Measurements from ENCODE around the gene P3R3URF.

Gene P3R3URF

DNA sequence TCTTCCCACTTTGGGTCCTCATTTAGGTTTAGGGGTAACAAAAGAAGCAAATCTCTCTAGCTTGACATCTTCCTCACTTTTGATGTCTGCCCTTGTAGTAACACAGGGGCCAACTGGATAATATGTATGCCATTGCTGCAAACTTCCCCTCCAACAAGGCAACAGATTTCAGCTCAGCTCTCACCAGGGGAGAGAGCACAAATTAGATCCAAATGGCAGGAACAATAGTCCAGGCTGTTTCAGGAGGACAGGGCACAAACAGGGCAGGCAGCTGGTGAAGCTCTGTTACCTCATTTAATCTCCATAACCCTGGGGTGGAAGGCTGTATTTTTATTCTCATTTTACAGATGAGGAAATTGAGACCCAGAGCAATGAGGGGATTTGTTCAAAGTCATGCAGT lies 39.6 kb downstream of the P3R3URF start:
- no peaks in the 10 kb centered on the region for H3K79me1 ChIP-seq (ENCODE audit: low read depth, low read length)
- H4K91ac ChIP-seq (ENCODE audit: low read depth, low read length, poor library complexity), result no peak overlapping the region
- no peak overlapping the region for H3K14ac ChIP-seq (ENCODE audit: low read length)
- no peaks in the 10 kb centered on the region for H3K9me3 ChIP-seq (replicated peaks in 1 of 2; ENCODE audit: control insufficient read depth in 2 of 2, insufficient read depth in 1 of 2, low read depth in 1 of 2, low read length in 2 of 2)
- H3K27ac ChIP-seq (replicated peaks; ENCODE audit: low read length), result no peak overlapping the region
- H2BK120ac ChIP-seq (ENCODE audit: low read depth, low read length), result no peak overlapping the region
- no peaks in the 10 kb centered on the region for H3K36me3 ChIP-seq (replicated peaks in 1 of 2; ENCODE audit: control insufficient read depth in 2 of 2, insufficient read depth in 2 of 2, low read length in 2 of 2)
- peak overlapping the region; percentile 8 for H2AFZ ChIP-seq (ENCODE audit: low read length)
- no peak overlapping the region for H3K4me2 ChIP-seq (ENCODE audit: insufficient read depth, low read length, poor library complexity, severe bottlenecking)
- H3K4ac ChIP-seq (ENCODE audit: low read length), result no peak overlapping the region
- peak overlapping the region; percentile 56 for H3K18ac ChIP-seq (ENCODE audit: low read length)
- H3K4me1 ChIP-seq (ENCODE audit: control insufficient read depth in 2 of 2, insufficient read depth in 1 of 2, low read depth in 1 of 2, low read length in 2 of 2), result peaks cover 15 to 25% of the 10 kb centered on the region in 2 donors
- H3K23ac ChIP-seq (ENCODE audit: low read depth, low read length, poor library complexity), result no peak overlapping the region
- no peak overlapping the region for H2BK12ac ChIP-seq (ENCODE audit: low read length)
- H2BK5ac ChIP-seq (ENCODE audit: low read length), result no peak overlapping the region
- no peak overlapping the region for H4K8ac ChIP-seq (ENCODE audit: low read depth, low read length)
- no peak overlapping the region for H2BK15ac ChIP-seq (ENCODE audit: low read length)
- DNase-seq (ENCODE audit: low spot score), result no peak
- no peak overlapping the region for H3K9ac ChIP-seq (ENCODE audit: low read depth, low read length, poor library complexity)
- H3K4me3 ChIP-seq (ENCODE audit: low read length in 2 of 2), result no peak overlapping the region
- H2AK5ac ChIP-seq (ENCODE audit: low read depth, low read length), result no peak overlapping the region
- no peaks in the 10 kb centered on the region for H3K27me3 ChIP-seq (ENCODE audit: control insufficient read depth in 3 of 3, insufficient read depth in 3 of 3, low read depth in 1 of 3, low read length in 3 of 3)

DNA sequence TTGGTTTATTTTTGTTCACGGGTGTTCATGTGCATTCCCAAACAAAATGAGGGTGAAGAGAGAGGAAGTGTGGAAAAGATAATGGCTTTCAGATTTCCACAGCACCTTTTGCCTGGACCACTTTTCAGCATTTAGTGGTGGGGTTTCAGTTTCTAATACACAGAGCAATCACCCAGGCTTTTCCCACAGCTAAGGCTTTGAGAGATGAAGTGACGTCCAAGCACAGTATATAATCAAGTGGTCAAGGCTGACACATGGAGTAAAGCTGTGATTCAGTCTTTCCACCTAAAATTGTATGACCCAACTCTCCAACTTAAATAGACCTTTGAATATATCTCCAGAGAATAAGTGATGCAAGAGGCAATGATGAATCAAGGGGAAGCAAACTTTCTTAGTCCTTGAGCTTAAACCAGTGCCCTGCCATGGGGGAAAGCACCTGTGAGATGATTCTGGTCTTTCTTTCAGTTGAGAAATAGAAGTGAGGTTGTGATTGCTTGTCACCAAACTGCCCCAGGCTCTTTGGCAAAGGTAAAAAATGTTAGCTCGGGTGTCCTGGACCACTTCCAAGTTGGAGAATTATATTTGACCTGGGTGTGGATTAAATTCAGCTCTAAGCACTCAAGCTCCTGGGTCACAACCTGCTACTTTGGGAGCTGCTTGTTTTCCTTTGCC lies 41.5 kb downstream of the P3R3URF start:
- no CpG with 5 or more reads among the region's 3 CpGs for WGBS, 2 donors (ENCODE audit: extremely low coverage in 2 of 2, insufficient read length in 2 of 2, insufficient replicate concordance in 1 of 2)
- Histone ChIP-seq H2BK5ac (ENCODE audit: low read length) (no peak overlapping the region), H4K8ac (ENCODE audit: low read depth, low read length) (no peak overlapping the region), H2BK15ac (ENCODE audit: low read length) (no peak overlapping the region), H3K79me1 (ENCODE audit: low read depth, low read length) (no peaks in the 10 kb centered on the region), H2BK120ac (ENCODE audit: low read depth, low read length) (no peak overlapping the region), H3K4me1 (ENCODE audit: control insufficient read depth in 2 of 2, insufficient read depth in 1 of 2, low read depth in 1 of 2, low read length in 2 of 2) (peaks cover 15 to 25% of the 10 kb centered on the region in 2 donors), H3K27ac (replicated peaks; ENCODE audit: low read length) (no peak overlapping the region), H2BK12ac (ENCODE audit: low read length) (no peak overlapping the region), H3K23ac (ENCODE audit: low read depth, low read length, poor library complexity) (no peak overlapping the region), H3K9ac (ENCODE audit: low read depth, low read length, poor library complexity) (no peak overlapping the region), H3K4ac (ENCODE audit: low read length) (no peak overlapping the region), H3K36me3 (replicated peaks in 1 of 2; ENCODE audit: control insufficient read depth in 2 of 2, insufficient read depth in 2 of 2, low read length in 2 of 2) (no peaks in the 10 kb centered on the region), H3K14ac (ENCODE audit: low read length) (no peak overlapping the region), H3K4me3 (ENCODE audit: low read length in 2 of 2) (no peak overlapping the region), H3K27me3 (ENCODE audit: control insufficient read depth in 3 of 3, insufficient read depth in 3 of 3, low read depth in 1 of 3, low read length in 3 of 3) (no peaks in the 10 kb centered on the region), H2AK5ac (ENCODE audit: low read depth, low read length) (no peak overlapping the region), H3K18ac (ENCODE audit: low read length) (no peak overlapping the region), H4K91ac (ENCODE audit: low read depth, low read length, poor library complexity) (no peak overlapping the region), H2AFZ (ENCODE audit: low read length) (no peak overlapping the region), H3K4me2 (ENCODE audit: insufficient read depth, low read length, poor library complexity, severe bottlenecking) (no peak overlapping the region), H3K9me3 (replicated peaks in 1 of 2; ENCODE audit: control insufficient read depth in 2 of 2, insufficient read depth in 1 of 2, low read depth in 1 of 2, low read length in 2 of 2) (no peaks in the 10 kb centered on the region)
- DNase-seq (ENCODE audit: low spot score), result no peak

DNA sequence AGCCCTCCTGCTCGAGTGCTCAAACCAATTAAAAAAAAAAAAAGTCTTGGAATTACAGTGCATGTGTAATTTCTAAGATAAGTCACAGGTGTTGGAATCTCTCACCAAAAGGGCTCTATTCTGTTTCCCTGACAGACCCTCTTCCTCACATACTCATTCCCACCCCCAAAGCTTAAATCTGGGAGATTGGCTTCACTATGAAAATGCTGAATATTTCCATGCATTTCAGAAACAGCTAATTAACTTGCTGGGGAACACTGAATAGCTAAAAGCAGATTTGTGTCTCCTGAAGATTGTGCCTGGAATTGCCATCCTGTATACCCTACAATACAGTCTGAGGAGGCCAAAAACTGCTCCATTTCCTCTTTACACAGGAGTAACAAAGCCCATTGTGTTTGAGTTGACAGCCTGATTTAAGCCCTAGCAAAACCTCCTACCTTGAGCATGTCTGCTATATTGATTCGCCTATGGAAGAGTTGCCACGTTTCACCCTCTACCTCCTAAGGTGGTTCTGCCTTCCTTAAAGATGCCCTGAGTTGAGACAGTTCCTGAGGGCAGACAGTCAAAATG lies 42.4 kb downstream of the P3R3URF start:
- no peaks in the 10 kb centered on the region for H3K36me3 ChIP-seq (replicated peaks in 1 of 2; ENCODE audit: control insufficient read depth in 2 of 2, insufficient read depth in 2 of 2, low read length in 2 of 2)
- H2AFZ ChIP-seq (ENCODE audit: low read length), result peak overlapping the region; percentile 86
- H3K27ac ChIP-seq (replicated peaks; ENCODE audit: low read length), result peak overlapping the region; percentile 100
- peak overlapping the region; percentile 92 for H3K4me2 ChIP-seq (ENCODE audit: insufficient read depth, low read length, poor library complexity, severe bottlenecking)
- H3K79me1 ChIP-seq (ENCODE audit: low read depth, low read length), result no peaks in the 10 kb centered on the region
- no peak overlapping the region for H2BK15ac ChIP-seq (ENCODE audit: low read length)
- H3K4ac ChIP-seq (ENCODE audit: low read length), result no peak overlapping the region
- no CpG with 5 or more reads among the region's 3 CpGs for WGBS, 2 donors (ENCODE audit: extremely low coverage in 2 of 2, insufficient read length in 2 of 2, insufficient replicate concordance in 1 of 2)
- no peaks in the 10 kb centered on the region for H3K27me3 ChIP-seq (ENCODE audit: control insufficient read depth in 3 of 3, insufficient read depth in 3 of 3, low read depth in 1 of 3, low read length in 3 of 3)
- peaks cover 15 to 25% of the 10 kb centered on the region in 2 donors for H3K4me1 ChIP-seq (ENCODE audit: control insufficient read depth in 2 of 2, insufficient read depth in 1 of 2, low read depth in 1 of 2, low read length in 2 of 2)
- H2BK120ac ChIP-seq (ENCODE audit: low read depth, low read length), result no peak overlapping the region
- no peak overlapping the region for H3K18ac ChIP-seq (ENCODE audit: low read length)
- no peak overlapping the region for H3K14ac ChIP-seq (ENCODE audit: low read length)
- H2BK5ac ChIP-seq (ENCODE audit: low read length), result peak overlapping the region; percentile 85
- H4K8ac ChIP-seq (ENCODE audit: low read depth, low read length), result no peak overlapping the region
- DNase-seq (ENCODE audit: low spot score), result no peak
- H3K9ac ChIP-seq (ENCODE audit: low read depth, low read length, poor library complexity), result no peak overlapping the region
- no peak overlapping the region for H4K91ac ChIP-seq (ENCODE audit: low read depth, low read length, poor library complexity)
- no peak overlapping the region for H2BK12ac ChIP-seq (ENCODE audit: low read length)
- no peak overlapping the region for H3K23ac ChIP-seq (ENCODE audit: low read depth, low read length, poor library complexity)
- H2AK5ac ChIP-seq (ENCODE audit: low read depth, low read length), result no peak overlapping the region
- no peaks in the 10 kb centered on the region for H3K9me3 ChIP-seq (replicated peaks in 1 of 2; ENCODE audit: control insufficient read depth in 2 of 2, insufficient read depth in 1 of 2, low read depth in 1 of 2, low read length in 2 of 2)
- H3K4me3 ChIP-seq (ENCODE audit: low read length in 2 of 2), result peak overlapping the region; percentile 80 to 87

GRCh38 chr1:46133181-46133658 lies 43.1 kb downstream of the P3R3URF start:
- Histone ChIP-seq H3K79me1 (ENCODE audit: low read depth, low read length) (no peaks in the 10 kb centered on the region), H3K4ac (ENCODE audit: low read length) (no peak overlapping the region), H2AFZ (ENCODE audit: low read length) (peak overlapping the region; percentile 86), H3K4me3 (ENCODE audit: low read length in 2 of 2) (peak overlapping the region; percentile 80 to 87), H4K8ac (ENCODE audit: low read depth, low read length) (no peak overlapping the region), H3K36me3 (replicated peaks in 1 of 2; ENCODE audit: control insufficient read depth in 2 of 2, insufficient read depth in 2 of 2, low read length in 2 of 2) (peaks cover 0 to 4% of the 10 kb centered on the region in 2 donors), H3K9ac (ENCODE audit: low read depth, low read length, poor library complexity) (peak overlapping the region; percentile 93), H3K23ac (ENCODE audit: low read depth, low read length, poor library complexity) (no peak overlapping the region), H2BK12ac (ENCODE audit: low read length) (peak overlapping the region; percentile 59), H3K27ac (replicated peaks; ENCODE audit: low read length) (peak overlapping the region; percentile 100), H2BK120ac (ENCODE audit: low read depth, low read length) (no peak overlapping the region), H3K9me3 (replicated peaks in 1 of 2; ENCODE audit: control insufficient read depth in 2 of 2, insufficient read depth in 1 of 2, low read depth in 1 of 2, low read length in 2 of 2) (no peaks in the 10 kb centered on the region), H2BK5ac (ENCODE audit: low read length) (peak overlapping the region; percentile 85), H3K14ac (ENCODE audit: low read length) (no peak overlapping the region), H3K27me3 (ENCODE audit: control insufficient read depth in 3 of 3, insufficient read depth in 3 of 3, low read depth in 1 of 3, low read length in 3 of 3) (no peaks in the 10 kb centered on the region), H3K4me1 (ENCODE audit: control insufficient read depth in 2 of 2, insufficient read depth in 1 of 2, low read depth in 1 of 2, low read length in 2 of 2) (peaks cover 15 to 25% of the 10 kb centered on the region in 2 donors), H3K18ac (ENCODE audit: low read length) (peak overlapping the region; percentile 99), H4K91ac (ENCODE audit: low read depth, low read length, poor library complexity) (no peak overlapping the region), H2BK15ac (ENCODE audit: low read length) (no peak overlapping the region), H2AK5ac (ENCODE audit: low read depth, low read length) (peak overlapping the region; percentile 89), H3K4me2 (ENCODE audit: insufficient read depth, low read length, poor library complexity, severe bottlenecking) (peak overlapping the region; percentile 92)
- no CpG with 5 or more reads among the region's 22 CpGs for WGBS, 2 donors (ENCODE audit: extremely low coverage in 2 of 2, insufficient read length in 2 of 2, insufficient replicate concordance in 1 of 2)
- no peak for DNase-seq (ENCODE audit: low spot score)

All from neuronal stem cell (in vitro differentiated cells).